Fibroblast of the aortic adventitia (primary cell): ENCODE data around the gene MED12L. TPM values are rescaled to one million over a fixed set of nuclear protein-coding genes. Genes with fewer than 3 reads are reported as not detected.
A peak's percentile ranks its signal among the peaks of the same experiment; 100 is the strongest.

Source experiments
- DNase-seq: peaks from one replicate; pipeline ENCODE4 v3.0.0-alpha.2; 2010; ENCODE audit warnings: low read depth
- H3K4me3 ChIP-seq: 2 replicates; pipeline ENCODE4 v1.5.1; 2011; ENCODE audit warnings: low read depth, mild to moderate bottlenecking, control low read depth, low read length, moderate library complexity
- total RNA-seq: library from RNA; depleted of rRNA; stranded (reverse); fragments of >200 nt; gene quantifications from 2 replicates; pipeline ENCODE4 v1.2.3, GENCODE V29; 2012; ENCODE audit warnings: low replicate concordance
- TF ChIP-seq, protein P1 (sequence below): IDR thresholded peaks from 2 replicates; pipeline ENCODE4 v1.5.1; 2011; ENCODE audit warnings: mild to moderate bottlenecking, low read length, control low read depth, inconsistent platforms; ENCODE audit not compliant: insufficient read depth

The MED12L gene
- total RNA-seq, 1 donor = 0.72 TPM

DNA sequence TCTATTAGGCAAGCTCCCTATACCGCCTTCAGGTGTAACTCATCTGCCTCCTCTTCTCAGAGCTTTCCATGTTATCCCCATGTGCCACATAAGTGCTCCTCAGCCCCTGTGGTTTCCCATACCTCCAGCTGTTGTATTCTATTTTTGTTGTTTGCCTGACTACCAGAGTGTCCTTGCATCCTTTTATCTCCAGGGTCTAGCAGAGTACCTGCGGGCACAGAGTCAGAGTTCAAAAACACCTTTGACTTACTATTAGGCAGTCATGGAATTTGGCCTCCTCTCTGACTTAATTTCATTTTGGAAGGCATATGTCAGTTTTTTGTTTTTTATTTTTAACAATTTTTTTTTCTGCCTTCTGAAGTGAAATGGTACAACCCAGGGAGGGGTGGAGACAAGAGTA lies 224.1 kb downstream of the MED12L start:
- no peak overlapping the region for H3K4me3 ChIP-seq
- TF ChIP-seq, protein P1, sequence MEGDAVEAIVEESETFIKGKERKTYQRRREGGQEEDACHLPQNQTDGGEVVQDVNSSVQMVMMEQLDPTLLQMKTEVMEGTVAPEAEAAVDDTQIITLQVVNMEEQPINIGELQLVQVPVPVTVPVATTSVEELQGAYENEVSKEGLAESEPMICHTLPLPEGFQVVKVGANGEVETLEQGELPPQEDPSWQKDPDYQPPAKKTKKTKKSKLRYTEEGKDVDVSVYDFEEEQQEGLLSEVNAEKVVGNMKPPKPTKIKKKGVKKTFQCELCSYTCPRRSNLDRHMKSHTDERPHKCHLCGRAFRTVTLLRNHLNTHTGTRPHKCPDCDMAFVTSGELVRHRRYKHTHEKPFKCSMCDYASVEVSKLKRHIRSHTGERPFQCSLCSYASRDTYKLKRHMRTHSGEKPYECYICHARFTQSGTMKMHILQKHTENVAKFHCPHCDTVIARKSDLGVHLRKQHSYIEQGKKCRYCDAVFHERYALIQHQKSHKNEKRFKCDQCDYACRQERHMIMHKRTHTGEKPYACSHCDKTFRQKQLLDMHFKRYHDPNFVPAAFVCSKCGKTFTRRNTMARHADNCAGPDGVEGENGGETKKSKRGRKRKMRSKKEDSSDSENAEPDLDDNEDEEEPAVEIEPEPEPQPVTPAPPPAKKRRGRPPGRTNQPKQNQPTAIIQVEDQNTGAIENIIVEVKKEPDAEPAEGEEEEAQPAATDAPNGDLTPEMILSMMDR = no peak
- no peak for DNase-seq

DNA sequence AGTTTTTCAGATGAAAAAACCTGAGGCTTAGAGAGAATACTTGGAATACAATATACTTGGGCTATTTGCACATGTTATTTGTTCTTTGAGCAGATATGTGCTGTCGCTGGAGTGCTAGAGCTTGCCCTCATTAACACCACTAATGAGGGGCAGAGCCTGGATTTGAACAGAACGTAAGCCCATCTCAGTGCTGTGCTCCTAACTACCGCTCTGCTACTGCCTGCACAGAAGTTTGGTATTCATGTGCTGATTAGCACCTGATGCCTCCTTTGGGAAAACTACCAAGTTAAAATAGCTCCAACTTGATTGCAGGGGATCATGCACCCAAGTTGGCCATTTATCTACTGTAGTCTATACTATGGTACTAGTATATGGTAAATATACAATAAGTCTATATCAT lies 227.5 kb downstream of the MED12L start:
- H3K4me3 ChIP-seq = no peak overlapping the region
- DNase-seq = no peak
- TF ChIP-seq, protein P1 = no peak

DNA sequence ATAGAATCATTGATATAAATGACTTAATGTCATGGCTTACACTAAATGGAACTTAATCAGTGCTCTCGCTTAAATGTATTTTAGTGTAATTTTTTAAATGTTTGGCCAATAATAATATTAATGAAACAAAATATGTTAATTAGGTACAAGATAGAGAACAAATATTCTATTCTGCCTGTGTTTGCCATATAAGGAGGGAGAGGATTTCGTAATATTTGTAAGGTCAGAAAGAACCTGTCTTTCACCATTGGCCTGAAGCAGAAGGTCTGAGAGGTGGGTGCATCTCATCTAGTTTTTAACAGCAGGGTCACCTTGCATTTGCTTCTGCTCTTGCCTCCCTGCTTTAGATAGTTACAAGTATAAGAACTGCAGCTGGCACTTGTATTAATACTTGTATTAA lies 228.7 kb downstream of the MED12L start:
- TF ChIP-seq, protein P1 = no peak
- no peak overlapping the region for H3K4me3 ChIP-seq
- DNase-seq = no peak

DNA sequence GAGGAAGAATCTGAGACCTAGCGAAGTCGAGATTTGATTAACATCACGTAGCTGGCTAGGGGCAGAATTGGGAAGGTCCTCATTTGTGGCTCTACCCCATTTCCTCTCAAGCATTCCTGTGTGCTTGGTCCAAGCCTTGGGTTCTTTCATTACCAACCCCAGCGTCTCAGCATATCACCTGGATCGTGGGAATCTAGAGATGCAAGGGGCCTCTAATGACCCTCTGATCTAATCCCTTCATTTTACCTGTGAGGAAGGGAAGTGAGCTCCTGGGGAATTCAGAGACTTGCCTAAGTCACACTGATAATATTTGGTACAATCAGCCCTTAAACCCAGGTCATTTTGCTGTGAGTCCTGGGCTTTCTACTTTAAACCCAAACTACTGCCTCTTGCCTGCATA lies 229.1 kb downstream of the MED12L start:
- no peak overlapping the region for H3K4me3 ChIP-seq
- no peak for DNase-seq
- TF ChIP-seq, protein P1 = no peak

DNA sequence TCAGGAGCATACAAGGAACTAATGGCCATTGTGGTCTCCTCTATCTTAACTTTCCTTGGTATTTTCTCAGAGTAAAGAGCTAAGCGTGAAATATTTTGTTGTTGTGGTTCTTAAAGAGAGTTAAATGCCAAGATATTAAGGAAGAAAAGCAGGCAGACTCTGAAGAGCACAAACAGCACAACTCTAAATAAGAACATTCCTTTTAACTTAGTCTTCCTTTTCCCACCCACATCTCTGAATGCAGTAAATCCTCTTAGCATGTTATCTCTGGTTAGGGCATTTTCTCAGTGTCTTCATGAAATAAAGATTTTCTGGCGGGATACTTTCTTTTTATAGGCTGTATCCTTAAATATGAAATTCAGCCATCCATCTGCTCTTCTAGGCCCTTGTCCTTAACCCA lies 229.7 kb downstream of the MED12L start:
- H3K4me3 ChIP-seq = no peak overlapping the region
- DNase-seq = peak; percentile 30
- TF ChIP-seq, protein P1 = no peak

DNA sequence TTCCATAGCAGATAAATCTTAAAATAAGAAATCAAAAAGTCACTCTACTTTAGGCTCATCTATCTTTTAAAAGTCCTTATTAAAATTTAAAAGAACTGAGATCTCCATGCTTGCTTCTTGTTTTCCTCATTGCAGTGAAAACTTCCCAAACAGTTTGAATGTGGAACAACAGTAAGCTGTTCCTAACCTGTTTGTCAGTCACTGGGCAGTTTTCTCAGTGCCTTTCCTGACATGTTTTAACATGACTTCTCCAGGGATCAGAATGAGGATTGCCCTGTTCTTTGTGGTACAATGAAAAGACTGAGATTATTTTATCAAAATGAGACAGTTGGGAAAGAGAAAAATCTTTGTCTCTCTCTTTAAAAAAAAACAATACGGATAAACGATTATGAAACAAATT lies 230.4 kb downstream of the MED12L start:
- DNase-seq = no peak
- TF ChIP-seq, protein P1 = no peak
- H3K4me3 ChIP-seq = no peak overlapping the region

DNA sequence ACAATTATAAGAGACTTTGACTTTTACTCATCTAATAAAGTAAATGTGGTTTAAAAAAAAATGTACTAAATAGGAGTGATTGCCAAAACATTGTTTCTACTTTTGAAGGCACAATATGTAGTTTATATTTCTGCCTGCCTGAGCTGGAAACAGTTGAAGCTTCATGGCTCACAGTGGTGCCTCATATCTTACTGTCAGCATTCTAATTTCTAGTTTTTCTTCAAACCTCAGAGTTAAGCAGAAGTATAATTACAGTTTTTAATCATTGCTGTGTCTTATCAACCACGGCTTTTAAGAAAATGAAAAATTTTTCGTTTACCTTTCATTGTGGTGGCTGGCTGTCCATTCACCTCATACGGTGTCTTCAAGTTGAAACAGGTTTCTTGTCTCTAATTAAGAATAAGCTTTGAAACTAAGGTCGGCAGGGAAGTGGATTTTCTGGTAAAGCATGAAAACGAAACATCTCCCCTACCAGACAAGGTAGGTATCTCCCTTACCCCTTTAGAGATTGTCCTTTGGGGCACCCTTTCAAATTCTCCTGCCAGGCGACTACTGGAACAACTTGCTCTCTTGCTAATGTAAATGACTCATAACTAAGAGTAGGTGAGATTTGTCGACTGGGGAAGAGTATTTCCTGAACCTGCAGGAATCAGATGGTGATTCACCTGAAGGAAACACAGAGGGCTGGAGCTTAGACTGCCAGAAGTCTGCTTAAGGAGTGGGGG lies 231.0 kb downstream of the MED12L start, which contains the start of gene GPR87:
Gene GPR87, minus strand, starts transcription at position 554 of the 725 bp plus-strand sequence. CDS start 16,720 bp downstream, outside the sequence.
- TF ChIP-seq, protein P1 = no peak
- no peak within 1 kb of the TSS for H3K4me3 ChIP-seq
- no peak for DNase-seq
